SK-N-SH treated with all-trans-retinoic acid at 6 μM for 48 hours (cell line): ENCODE results near the gene RGS6.

Experiments used
- ESRRG ChIP-seq: fragments of 250-450 bp; sonication (Bioruptor Pico); IDR thresholded peaks from 2 replicates; pipeline ENCODE4 v1.6.1; 2021; ENCODE audit warnings: mild to moderate bottlenecking
- ISL1 ChIP-seq: fragments of 250-450 bp; sonication (Bioruptor Pico); IDR thresholded peaks from 2 replicates; pipeline ENCODE4 v2.1.2; 2022; ENCODE audit warnings: mild to moderate bottlenecking, moderate library complexity
- OSR1 ChIP-seq: fragments of 250-450 bp; sonication (Bioruptor Pico); IDR thresholded peaks from 2 replicates; pipeline ENCODE4 v1.8.0; 2022; ENCODE audit warnings: moderate library complexity, mild to moderate bottlenecking, inconsistent platforms
- PPARA ChIP-seq: fragments of 250-450 bp; sonication (Bioruptor Pico); IDR thresholded peaks from 2 replicates; pipeline ENCODE4 v1.5.0; 2020; ENCODE audit warnings: mild to moderate bottlenecking, borderline replicate concordance
- RARB ChIP-seq: fragments of 250-450 bp; sonication (Bioruptor Pico); IDR thresholded peaks from 2 replicates; pipeline ENCODE4 v1.8.0; 2021; ENCODE audit warnings: mild to moderate bottlenecking, moderate library complexity
- TCF4 ChIP-seq: fragments of 250-450 bp; sonication (Bioruptor Pico); IDR thresholded peaks from 2 replicates; pipeline ENCODE4 v1.8.0; 2021; ENCODE audit warnings: mild to moderate bottlenecking, moderate library complexity, borderline replicate concordance
- ZFP3 ChIP-seq: fragments of 250-450 bp; sonication (Bioruptor Pico); IDR thresholded peaks from 2 replicates; pipeline ENCODE4 v1.5.0; 2020; ENCODE audit warnings: mild to moderate bottlenecking, moderate library complexity
- ZFP30 ChIP-seq: fragments of 450-650 bp; formaldehyde crosslinking; IDR thresholded peaks from 2 replicates; pipeline ENCODE4 v1.5.0; 2022; ENCODE audit warnings: mild to moderate bottlenecking, moderate library complexity
- ZNF8 ChIP-seq: fragments of 450-650 bp; formaldehyde crosslinking; IDR thresholded peaks from 2 replicates; pipeline ENCODE4 v1.5.0; 2020; ENCODE audit warnings: mild to moderate bottlenecking, moderate library complexity
- TF ChIP-seq, protein P1 (sequence below): fragments of 250-450 bp; sonication (Bioruptor Pico); IDR thresholded peaks from 2 replicates; pipeline ENCODE4 v1.8.0; 2020; ENCODE audit warnings: mild to moderate bottlenecking, moderate library complexity, borderline replicate concordance
- TF ChIP-seq, protein P2 (sequence below): fragments of 250-450 bp; sonication (Bioruptor Pico); IDR thresholded peaks from 2 replicates; pipeline ENCODE4 v1.5.0; 2020; ENCODE audit warnings: mild to moderate bottlenecking, moderate library complexity
- TF ChIP-seq, protein P3 (sequence below): fragments of 250-450 bp; sonication (Bioruptor Pico); IDR thresholded peaks from 2 replicates; pipeline ENCODE4 v1.8.0; 2021; ENCODE audit warnings: low read depth, mild to moderate bottlenecking, moderate library complexity, borderline replicate concordance

DNA sequence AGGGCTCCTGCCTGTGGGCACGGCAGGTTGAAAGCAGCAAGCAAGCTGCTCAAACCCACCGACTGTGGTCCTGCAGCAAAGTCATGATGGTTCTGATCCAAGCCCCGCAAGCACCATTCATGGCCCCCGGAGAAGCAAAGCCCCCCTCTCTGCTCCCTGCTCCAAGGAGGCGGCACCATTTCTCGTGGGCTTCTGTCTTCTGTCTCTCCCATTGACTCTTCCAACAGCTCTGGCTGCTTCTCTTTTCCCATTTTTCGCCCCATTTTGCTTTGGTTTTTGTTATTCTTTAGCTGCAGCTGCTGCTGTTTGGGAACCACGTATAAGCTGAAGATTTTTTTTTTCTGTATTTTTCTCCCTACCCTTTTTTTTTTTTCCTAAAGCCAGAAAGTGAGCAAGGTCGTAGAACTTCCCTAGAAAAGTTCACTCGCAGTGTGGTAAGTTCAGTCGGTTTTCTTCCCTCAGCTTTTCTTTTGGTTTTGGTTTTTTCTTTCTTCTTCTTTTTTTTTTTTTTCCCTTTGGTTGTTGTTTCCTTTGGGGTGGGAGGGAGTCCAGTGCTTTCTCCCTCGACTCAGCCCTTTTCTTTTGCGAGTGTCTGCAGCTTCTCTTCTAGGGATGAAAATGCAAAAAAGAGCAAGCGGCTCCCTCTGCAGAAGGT is 607.6 kb downstream of the RGS6 start:
- TF ChIP-seq PPARA (CRISPR knock-in tag): no peak
- no peak for TF ChIP-seq ZNF8
- TF ChIP-seq, protein P1, sequence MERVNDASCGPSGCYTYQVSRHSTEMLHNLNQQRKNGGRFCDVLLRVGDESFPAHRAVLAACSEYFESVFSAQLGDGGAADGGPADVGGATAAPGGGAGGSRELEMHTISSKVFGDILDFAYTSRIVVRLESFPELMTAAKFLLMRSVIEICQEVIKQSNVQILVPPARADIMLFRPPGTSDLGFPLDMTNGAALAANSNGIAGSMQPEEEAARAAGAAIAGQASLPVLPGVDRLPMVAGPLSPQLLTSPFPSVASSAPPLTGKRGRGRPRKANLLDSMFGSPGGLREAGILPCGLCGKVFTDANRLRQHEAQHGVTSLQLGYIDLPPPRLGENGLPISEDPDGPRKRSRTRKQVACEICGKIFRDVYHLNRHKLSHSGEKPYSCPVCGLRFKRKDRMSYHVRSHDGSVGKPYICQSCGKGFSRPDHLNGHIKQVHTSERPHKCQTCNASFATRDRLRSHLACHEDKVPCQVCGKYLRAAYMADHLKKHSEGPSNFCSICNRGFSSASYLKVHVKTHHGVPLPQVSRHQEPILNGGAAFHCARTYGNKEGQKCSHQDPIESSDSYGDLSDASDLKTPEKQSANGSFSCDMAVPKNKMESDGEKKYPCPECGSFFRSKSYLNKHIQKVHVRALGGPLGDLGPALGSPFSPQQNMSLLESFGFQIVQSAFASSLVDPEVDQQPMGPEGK (CRISPR knock-in tag): no peak
- no peak for TF ChIP-seq ZFP30 (CRISPR knock-in tag)
- no peak for TF ChIP-seq ZFP3 (CRISPR knock-in tag)
- no peak for TF ChIP-seq ESRRG (CRISPR knock-in tag)
- TF ChIP-seq, protein P2, sequence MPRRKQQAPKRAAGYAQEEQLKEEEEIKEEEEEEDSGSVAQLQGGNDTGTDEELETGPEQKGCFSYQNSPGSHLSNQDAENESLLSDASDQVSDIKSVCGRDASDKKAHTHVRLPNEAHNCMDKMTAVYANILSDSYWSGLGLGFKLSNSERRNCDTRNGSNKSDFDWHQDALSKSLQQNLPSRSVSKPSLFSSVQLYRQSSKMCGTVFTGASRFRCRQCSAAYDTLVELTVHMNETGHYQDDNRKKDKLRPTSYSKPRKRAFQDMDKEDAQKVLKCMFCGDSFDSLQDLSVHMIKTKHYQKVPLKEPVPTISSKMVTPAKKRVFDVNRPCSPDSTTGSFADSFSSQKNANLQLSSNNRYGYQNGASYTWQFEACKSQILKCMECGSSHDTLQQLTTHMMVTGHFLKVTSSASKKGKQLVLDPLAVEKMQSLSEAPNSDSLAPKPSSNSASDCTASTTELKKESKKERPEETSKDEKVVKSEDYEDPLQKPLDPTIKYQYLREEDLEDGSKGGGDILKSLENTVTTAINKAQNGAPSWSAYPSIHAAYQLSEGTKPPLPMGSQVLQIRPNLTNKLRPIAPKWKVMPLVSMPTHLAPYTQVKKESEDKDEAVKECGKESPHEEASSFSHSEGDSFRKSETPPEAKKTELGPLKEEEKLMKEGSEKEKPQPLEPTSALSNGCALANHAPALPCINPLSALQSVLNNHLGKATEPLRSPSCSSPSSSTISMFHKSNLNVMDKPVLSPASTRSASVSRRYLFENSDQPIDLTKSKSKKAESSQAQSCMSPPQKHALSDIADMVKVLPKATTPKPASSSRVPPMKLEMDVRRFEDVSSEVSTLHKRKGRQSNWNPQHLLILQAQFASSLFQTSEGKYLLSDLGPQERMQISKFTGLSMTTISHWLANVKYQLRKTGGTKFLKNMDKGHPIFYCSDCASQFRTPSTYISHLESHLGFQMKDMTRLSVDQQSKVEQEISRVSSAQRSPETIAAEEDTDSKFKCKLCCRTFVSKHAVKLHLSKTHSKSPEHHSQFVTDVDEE: no peak
- TF ChIP-seq TCF4 (CRISPR knock-in tag): no peak
- TF ChIP-seq RARB (CRISPR knock-in tag): no peak
- TF ChIP-seq OSR1 (CRISPR knock-in tag): no peak
- TF ChIP-seq ISL1: no peak
- TF ChIP-seq, protein P3, sequence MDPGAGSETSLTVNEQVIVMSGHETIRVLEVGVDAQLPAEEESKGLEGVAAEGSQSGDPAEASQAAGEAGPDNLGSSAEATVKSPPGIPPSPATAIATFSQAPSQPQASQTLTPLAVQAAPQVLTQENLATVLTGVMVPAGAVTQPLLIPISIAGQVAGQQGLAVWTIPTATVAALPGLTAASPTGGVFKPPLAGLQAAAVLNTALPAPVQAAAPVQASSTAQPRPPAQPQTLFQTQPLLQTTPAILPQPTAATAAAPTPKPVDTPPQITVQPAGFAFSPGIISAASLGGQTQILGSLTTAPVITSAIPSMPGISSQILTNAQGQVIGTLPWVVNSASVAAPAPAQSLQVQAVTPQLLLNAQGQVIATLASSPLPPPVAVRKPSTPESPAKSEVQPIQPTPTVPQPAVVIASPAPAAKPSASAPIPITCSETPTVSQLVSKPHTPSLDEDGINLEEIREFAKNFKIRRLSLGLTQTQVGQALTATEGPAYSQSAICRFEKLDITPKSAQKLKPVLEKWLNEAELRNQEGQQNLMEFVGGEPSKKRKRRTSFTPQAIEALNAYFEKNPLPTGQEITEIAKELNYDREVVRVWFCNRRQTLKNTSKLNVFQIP: no peak
